Measurements from ENCODE around the gene USP21.

GRCh38 chr1:161201836-161202712 is 42.8 kb downstream of the USP21 start, which contains the start of gene NDUFS2:
- TF ChIP-seq POLR2AphosphoS5 (IDR thresholded peaks at IDR 0.05; ENCODE audit: low read depth, low read length): peak; percentile 93
- TF ChIP-seq REST (IDR thresholded peaks at IDR 0.05; ENCODE audit: insufficient read depth in 1 of 2, low read depth in 2 of 2, low read length in 2 of 2): peak in 1 of 2 experiments; percentile 57; a peak in 2 of 4 replicates
- TF ChIP-seq SIN3A (IDR thresholded peaks at IDR 0.05; ENCODE audit: borderline replicate concordance, insufficient read depth, low read length): no peak
- peak; percentile 100 for TF ChIP-seq TAF1 (IDR thresholded peaks at IDR 0.05; ENCODE audit: borderline replicate concordance, insufficient read depth, low read length)
- no peak for TF ChIP-seq FOXP2 (optimal IDR thresholded peaks at IDR 0.05; ENCODE audit: borderline replicate concordance, extremely low read depth, extremely low read length, insufficient read depth)

Data from PFSK-1 (cell line).